Posterior cingulate gyrus (tissue), 11 donors: Measurements from ENCODE around the gene BPHL.
"Not testable (repeated sequence)": the region's sequence is repeated elsewhere in the genome, so short reads cannot be mapped to it uniquely, and the experiment has no call there.

Experiments
- DNase-seq, 10 donors: peaks; one replicate each; pipeline versions ENCODE4 v3.0.0 to v3.0.0-alpha.2; 2020 to 2021; ENCODE audit warnings: mixed read lengths in 3 of 10
- intact Hi-C: fragments of 100-400 bp; cut with DNase I; formaldehyde crosslinking; loops from one replicate; pipeline ENCODE4 v1.15.1; 2023

Gene BPHL

DNA sequence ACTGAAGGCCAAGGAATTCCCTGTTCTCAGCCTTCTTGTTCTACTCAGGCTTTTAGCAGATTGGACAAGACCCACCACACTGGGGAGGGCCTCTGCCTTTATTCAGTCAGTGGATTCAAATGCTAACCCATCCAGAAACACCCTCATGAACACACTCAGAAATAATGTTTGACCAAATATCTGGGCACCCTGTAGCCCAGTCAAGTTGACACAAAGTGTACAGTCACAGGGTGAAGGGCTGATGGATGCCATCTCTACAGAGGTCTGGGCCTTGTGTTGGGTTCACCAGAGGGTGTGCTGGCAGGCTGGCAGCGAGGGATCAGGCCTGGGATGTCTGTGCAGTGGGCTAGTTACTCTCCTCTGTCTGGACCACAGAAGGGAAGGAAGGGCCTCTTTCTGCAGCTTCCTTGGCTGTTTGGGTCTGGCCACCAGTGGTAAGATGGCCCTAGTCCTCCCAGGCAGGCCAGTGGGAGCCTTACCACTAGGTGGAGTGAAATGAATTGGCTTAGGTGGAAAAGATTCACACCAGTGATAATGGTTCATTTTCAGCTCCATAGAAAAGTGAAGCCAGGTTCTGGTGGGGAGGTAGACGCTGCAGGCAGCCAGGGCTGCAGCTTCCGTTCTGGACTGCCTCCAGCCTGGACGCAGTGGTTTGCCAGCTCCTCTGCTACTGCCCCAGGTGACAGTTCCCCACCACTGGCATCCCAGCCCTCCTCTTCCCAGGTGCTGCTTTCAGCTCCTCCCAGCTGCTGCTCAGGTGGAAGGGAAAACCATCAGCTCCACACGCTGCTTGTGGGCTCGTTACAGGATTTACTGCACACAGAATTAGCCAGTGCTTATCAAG is 29.6 kb downstream of the BPHL start:
- DNase-seq, result peak in 1 of 10 donors; percentile 61
- intact Hi-C loops, result no loop called here

DNA sequence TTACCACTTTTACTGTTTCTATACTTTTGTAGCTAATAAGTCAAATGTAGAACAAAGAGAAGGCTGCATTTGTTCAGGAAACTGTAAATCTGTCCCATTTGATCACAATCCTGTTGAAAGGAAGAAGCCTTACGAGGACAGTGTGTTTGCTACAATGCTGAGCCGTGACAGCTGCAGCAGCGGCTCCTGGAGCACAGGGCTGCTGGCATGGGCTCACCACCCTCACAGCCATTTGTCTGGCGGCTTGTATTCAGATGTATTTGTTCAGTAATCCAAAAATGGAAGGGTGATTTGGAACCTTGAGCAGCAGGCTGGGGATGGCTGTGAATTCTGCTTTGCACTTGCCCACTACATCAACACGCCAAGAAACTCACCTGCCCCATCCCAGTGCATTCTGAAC is 33.2 kb downstream of the BPHL start:
- intact Hi-C loops, result no loop called here
- DNase-seq, result peak in 8 of 10 donors; percentile 35 to 93 (median 72)

DNA sequence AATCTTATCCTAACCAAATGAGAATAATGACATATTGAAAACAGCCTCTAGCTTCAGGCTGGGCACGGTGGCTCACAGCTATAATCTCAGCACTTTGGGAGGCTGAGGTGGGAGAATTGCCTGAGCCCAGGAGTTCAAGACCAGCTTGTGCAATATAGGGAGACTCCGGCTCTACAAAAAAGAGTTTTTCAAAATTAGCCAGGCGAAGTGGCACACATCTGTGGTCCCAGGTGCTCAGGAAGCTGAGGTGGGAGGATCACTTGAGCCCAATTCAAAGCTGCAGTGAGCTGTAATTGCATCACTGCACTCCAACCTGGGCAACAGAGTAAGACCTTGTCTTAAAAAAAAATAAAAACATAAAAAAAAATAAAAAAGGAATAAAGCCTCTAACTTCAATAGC is 34.2 kb downstream of the BPHL start:
- intact Hi-C loops, result no loop called here
- DNase-seq, result peak in 1 of 10 donors; percentile 14

DNA sequence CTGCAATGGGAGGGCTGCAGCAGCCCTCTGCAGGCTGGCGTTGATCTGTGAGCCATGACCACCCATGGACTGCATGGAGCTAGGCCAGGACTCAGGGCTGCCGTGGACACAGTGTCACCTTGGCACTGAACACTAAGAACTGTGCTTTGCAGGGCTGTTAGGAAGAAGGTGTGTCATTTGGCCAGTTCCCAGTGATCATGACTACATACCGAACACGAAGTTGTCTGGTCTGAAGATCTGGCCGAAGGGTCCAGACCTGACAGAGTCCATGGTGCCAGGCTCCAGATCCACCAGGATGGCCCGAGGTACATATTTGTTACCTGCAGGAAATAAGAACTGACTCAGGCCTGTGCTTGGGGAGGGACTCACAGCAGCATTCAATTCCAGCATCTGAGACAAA is 36.9 kb downstream of the BPHL start:
- DNase-seq, result peak in 1 of 10 donors; percentile 36

DNA sequence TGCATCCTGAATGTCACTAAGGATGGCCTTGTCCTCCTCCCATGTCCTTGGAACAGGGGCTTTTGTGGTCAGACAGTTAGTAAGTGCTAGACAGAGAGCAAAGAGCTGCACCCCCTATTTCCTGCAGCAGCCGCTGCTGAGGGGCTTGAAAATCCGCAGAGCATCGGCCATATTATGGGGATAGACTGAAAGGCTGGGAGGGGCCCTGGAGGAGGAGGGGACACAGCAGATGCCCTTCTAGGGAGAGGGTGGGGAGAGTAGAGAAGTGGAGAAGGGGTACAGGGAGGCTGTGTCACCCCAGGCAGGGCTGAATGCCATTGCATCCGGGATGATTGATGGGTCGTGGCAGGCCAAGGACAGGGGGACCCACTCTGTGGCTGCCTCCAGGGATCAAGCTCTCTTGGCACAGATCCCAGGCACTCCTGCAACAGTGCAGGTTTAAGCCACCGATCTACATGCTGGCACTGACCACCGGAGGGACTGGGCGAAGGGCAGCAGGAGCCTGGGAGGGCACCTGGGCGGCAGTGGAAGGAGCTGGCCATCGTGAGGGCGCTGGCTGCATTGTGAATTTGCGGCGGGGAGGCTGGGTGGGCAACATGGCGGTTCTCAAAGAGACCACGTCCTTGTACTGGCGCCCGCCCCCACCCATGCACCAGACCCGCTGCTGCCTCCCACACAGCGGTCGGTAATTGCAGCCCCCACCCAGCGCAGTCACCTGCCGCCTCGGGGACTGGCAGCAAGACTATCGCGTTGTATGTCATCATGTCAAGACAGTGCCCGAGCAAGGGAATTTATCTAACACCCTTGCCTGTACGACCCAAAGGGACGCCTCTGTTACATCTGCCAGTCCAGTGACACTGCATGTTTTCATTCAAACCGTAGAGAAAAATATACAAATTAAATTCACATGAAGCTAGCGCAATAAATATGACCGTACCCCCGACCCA is 37.9 kb downstream of the BPHL start:
- peak in 7 of 10 donors; percentile 19 to 90 (median 31) for DNase-seq
- intact Hi-C loops, result loop anchor here (5.0 kb wide), 1 partner anchor 76 kb away; no protein-coding TSS in a partner anchor

More for the DNA sequence above, 36.9 kb downstream of the BPHL start:
- intact Hi-C loops, result loop anchor here (5.0 kb wide), 1 partner anchor 77 kb away; no protein-coding TSS in a partner anchor

DNA sequence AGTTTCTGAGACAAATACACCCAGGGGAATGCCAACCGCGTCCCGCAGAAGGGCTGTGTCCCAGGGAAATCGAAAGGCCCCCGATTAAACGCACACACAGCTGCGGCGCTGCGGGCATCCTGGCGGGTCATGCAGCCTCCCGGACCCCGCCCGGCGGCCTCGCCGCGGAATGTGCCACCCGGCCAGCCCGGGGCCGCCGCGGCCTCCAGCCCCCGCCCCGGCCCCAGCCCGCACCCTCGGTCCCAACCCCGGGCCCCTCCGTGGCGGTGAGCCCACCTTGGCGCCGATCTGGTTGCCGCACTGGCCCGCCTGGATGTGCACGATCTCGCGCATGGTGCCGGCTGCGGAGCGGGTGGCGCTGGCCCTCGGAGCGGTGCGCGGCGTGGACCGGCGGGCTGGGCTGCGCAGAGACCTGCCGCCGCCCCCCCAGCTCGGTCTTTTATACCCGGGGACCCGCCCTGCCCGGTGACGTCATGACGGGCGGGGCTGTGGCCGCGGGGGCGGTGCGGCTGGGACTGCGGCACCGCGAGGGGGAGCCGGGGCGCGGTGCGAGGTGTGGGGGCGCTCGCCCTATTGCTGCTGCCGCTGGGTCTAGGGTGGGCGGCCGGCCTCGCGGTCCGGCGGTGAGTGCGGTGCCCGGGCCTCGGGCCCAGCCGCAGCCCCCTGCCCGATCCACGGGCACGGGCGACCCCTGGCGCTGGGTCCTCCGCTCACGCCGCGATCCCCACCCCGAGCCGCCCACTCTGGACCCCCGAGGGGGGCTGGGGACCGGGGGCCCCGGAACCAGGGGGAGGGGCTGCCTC is 38.8 kb downstream of the BPHL start, which contains the start of gene TUBB2A:
TUBB2A (minus strand) TSS at position 414 of the 803 bp plus-strand sequence; CDS start at position 333, 81 bp downstream.
- DNase-seq, result peak; percentile 72 to 98 (median 84)
- intact Hi-C loops, result loop anchor here (5.0 kb wide), 1 partner anchor 75 kb away; no protein-coding TSS in a partner anchor

DNA sequence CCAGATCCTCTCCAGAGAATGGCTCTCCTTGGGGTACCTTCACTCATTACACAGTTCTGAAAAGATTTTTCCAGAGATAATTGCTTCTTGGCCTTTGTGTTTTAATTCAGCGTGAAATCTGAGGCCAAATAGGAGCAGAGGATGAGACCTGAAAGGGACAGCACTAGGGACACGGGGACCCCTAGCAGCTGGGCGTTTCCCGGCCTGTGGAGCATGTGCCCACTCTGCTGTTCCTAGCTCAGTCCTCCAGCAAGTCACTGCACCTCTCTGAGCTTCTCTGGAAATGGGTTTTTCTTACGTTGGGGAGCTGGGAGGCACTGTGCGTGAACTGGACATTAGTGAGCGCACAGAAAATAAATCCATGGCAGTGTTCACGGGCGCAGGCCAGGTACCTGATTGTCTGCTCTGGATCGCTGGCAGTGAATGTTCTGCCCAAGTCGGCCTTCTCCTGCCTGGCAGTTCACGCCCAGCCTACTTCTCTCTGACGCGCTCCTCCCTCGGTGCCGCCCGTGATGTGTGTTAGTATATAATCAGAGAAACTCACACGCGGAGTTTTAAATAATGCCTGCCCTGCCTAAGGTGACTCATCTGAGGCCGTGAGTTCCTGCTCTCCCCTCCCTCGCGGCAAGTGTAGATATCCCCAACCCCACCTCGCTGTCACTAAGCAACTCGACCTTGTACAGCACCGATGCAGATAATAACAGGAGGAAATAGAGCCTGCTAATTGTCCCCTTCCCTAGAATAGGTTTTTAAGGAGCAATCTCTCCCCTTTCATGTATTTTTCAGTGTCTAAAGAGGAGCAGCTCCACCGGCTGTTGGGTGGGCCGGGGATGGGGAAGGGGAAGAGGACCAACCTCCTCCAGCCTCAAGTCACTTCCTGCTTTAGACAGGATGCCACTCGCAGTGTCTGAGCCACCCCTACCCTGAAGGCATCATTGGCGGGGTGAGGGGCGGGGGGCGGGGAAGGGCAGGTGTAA is 41.6 kb downstream of the BPHL start:
- intact Hi-C loops, result loop anchor here (5.0 kb wide), 2 partner anchors 72 to 92 kb away; no protein-coding TSS in a partner anchor
- DNase-seq, result peak in 8 of 10 donors; percentile 23 to 95 (median 62)

DNA sequence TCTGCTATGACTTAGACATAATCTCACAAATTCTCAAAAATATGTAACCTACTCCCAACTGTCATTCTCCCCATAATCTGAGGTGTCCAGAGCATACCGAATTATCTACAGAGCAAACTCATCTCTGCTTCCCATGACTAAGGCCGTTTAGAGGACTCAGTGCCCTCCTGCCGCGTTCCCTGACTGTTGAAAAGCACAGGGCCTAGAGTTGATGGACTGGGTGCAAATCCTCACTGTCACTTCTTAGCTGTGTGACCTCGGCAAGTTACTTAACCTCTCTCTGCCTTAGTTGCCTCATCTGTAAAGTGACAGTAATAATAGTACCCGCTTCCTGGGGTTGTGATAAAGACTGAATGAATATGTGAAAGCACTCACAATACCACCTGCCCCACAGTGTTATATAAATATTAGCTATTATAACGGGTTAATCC is 43.6 kb downstream of the BPHL start:
- DNase-seq, result no peak
- intact Hi-C loops, result loop anchor here (5.0 kb wide), 1 partner anchor 90 kb away; no protein-coding TSS in a partner anchor

DNA sequence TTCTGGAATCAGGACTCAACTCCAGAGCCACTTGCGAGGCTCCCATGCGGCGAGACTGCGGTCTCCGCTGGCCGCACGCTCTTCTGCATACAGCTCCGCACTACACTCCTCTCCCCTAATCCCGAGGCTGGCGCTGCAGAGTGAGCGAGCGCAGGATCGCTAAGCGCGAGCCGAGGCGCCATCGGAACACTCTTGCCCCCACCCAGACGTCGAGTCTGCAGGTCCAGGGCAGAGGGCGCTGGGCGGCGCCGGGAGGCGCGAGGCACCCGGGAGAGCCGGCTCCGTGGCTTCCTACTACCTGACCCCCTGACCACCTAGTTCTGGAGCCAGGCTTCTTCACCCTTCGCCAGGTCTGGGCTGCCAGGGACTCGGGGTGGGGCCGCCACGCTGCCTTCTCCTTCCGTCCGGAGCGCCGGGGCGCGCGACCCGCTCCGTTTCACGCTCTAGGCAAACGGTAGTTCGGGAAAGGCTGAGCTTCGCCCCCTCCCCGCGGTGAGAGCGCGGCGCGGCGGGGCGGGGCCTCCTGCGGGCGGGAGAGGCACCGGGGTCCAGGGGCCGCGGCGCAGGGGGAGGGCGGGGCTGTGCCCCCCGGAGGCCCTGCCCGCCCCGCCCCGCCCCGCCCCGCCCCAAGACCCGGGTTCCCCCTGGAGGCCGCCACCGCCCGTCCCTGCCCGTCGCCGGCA is 44.2 kb downstream of the BPHL start:
- intact Hi-C loops, result loop anchor here (5.0 kb wide), 1 partner anchor 90 kb away; no protein-coding TSS in a partner anchor
- DNase-seq, result peak in 9 of 10 donors; percentile 45 to 95 (median 70)

DNA sequence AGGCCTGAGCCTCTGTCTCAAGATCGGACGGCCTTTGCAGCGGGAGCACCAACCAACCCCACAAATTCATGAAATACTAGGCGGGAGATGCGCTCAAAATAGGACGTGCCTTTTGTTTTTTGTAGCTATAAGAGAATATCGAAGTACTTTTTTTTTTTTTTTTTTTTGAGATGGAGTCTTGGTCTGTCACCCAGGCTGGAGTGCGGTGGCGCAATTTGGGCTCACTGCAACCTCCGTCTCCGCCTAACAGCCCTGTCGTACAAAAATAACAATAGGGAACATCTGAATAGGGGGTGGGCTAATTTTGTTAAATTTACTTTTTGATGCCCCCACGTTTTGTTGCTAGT is 44.7 kb downstream of the BPHL start:
- intact Hi-C loops, result loop anchor here (5.0 kb wide), 1 partner anchor 89 kb away; no protein-coding TSS in a partner anchor

DNA sequence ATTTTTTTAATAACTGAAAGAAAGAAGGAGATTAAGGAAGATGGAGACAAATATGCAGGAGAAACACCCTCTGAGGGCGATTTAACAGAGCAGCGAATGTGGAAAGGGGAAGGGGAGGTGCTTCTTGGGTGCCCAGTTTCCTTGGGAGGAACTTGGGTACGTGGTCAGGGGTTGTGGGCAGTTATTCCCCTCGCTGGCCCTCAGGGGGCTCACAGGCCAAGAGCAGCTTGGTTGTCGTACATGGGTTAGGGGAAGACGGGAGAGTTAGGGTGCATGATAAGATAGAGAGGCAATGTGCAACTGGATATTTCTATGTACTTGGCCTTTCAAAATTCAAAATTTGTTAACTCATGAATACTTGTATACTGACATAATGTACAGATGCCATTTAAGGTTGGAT is 45.9 kb downstream of the BPHL start:
- peak in 1 of 10 donors; percentile 27 for DNase-seq
- intact Hi-C loops, result loop anchor here (5.0 kb wide), 1 partner anchor 88 kb away; no protein-coding TSS in a partner anchor

More for the DNA sequence above, 44.7 kb downstream of the BPHL start:
- peak in 1 of 10 donors; percentile 85 for DNase-seq

DNA sequence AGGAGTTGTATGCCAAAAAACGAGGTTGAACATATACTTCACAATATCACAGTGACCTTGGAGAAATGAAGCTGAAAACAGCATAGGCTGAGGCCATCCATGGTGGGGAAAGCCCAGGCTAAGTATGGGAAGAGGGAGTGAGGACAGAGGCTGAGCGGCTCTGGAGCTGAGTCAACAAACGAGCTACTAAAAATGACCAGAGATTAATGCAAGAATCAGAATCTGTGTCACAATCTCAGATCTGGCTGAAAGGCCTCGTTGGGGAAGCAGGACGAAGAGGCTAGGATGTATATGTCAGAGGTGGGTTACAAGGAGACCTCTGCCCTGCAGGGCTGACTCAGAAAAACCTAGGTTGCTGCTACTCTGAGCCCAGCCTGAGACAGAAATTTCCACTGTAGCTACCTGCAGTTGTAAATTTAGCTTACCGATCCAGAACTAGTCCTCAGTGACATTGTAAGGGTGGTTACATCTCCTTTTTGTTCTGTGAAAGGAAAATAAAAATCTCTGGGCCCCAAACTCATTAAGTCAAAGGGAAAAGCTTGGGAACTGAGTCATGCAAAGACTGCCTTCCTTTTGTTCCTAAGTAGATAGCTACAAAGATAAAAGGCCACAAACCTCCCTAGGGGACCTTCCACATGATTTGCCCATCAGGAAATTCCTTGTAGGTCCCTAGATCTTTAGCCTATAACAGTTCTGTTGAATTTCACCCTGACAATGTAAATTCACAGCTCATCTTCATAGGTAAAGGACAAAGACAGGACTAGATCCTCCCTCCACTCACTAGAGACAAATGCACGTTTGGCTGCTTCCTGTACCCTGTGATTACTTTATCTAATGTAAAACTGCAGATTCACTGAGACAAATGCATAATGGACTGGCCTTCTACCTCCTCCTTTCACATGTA is 47.4 kb downstream of the BPHL start:
- peak in 1 of 10 donors; percentile 71 for DNase-seq
- intact Hi-C loops, result no loop called here

DNA sequence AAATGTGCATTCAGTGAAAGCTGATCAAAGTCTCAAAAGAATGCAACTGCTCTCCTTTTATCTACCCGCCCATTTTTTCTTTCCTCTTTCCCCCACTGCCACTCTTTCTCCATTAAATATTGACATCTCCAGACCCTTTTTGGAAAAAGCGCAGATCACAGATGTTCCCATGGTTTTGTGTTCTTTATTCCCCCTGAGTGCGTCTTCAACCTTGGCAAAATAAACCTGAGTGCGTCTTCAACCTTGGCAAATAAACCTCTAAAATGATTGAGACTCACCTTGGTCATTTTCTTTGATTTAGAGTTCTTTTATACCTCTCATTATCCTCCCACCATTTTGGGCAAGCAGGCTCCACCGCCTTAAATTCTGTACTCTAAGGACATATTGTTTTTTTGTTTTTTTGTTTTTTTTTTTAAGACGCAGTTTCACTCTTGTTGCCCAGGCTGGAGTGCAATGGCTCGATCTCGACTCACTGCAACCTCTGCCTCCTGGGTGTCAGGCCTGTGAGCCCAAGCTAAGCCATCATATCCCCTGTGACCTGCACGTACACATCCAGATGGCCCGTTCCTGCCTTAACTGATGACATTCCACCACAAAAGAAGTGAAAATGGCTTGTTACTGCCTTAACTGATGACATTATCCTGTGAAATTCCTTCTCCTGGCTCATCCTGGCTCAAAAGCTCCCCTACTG is 48.2 kb downstream of the BPHL start:
- intact Hi-C loops, result not testable (repeated sequence)
- peak in 1 of 10 donors; percentile 52 for DNase-seq

DNA sequence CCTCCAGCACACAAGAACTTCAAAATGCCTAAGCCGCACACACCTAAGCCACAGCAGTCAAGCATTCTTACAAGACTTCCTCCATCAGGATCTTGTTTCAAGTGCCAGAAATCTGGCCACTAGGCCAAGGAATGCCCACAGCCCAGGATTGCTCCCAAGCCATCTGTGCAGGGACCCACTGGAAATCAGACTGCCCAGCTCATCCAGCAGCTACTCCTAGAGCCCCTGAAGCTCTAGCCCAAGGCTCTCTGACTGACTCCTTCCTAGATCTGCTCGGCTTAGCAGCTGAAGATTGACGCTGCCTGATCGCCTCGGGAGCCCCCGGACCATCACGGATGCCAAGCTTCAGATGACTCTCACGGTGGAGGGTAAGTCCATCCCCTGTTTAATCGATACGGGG is 49.5 kb downstream of the BPHL start:
- intact Hi-C loops, result not testable (repeated sequence)
- peak in 1 of 10 donors; percentile 26 for DNase-seq

DNA sequence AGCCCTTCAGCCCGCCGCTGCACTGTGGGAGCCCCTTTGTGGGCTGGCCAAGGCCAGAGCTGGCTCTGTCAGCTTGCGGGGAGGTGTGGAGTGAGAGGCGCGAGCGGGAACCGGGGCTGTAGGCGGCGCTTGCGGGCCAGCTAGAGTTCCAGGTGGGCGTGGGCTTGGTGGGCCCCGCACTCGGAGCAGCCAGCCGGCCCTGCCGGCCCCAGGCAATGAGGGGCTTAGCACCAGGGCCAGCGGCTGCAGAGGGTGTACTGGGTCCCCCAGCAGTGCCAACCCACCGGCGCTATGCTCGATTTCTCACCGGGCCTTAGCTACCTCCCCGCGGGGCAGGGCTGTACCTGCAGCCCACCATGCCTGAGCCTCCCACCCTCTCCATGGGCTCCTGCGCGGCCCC is 52.2 kb downstream of the BPHL start:
- intact Hi-C loops, DNase-seq: not testable (repeated sequence)
